ENCODE measurements around the gene SC5D. TPM values are rescaled to one million over a fixed set of nuclear protein-coding genes. Genes with fewer than 3 reads are reported as not detected.

SC5D gene
- total RNA-seq, 1 experiment from 2014 or later, result 79.2 TPM

DNA sequence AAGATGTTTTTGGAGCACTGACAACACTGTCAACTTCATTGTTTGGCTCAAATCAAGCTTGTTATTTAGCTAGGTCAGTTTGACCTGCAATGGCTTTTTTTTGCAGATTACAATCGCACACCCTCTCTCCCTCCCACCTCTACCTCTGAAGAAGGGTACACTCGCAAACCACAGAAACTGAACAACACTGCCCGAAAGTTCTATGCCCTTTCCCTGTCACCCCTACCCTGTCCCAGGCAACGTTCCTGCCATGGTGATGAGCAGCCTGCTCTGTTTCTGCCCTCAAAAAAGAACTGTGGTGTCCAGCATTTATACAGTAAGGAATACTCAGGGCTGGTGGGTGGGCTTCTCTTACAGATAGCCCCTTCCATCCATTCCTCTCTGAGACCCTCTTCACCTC is 33.7 kb downstream of the SC5D start (continued):
- TF ChIP-seq, protein P1, sequence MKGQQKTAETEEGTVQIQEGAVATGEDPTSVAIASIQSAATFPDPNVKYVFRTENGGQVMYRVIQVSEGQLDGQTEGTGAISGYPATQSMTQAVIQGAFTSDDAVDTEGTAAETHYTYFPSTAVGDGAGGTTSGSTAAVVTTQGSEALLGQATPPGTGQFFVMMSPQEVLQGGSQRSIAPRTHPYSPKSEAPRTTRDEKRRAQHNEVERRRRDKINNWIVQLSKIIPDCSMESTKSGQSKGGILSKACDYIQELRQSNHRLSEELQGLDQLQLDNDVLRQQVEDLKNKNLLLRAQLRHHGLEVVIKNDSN (CRISPR knock-in tag; IDR thresholded peaks at IDR 0.05), result no peak
- TF ChIP-seq GABPB1 (CRISPR knock-in tag; IDR thresholded peaks at IDR 0.05), result no peak
- no peak for TF ChIP-seq ZBTB21 (CRISPR knock-in tag; IDR thresholded peaks at IDR 0.05; ENCODE audit: borderline replicate concordance)
- TF ChIP-seq, protein P2, sequence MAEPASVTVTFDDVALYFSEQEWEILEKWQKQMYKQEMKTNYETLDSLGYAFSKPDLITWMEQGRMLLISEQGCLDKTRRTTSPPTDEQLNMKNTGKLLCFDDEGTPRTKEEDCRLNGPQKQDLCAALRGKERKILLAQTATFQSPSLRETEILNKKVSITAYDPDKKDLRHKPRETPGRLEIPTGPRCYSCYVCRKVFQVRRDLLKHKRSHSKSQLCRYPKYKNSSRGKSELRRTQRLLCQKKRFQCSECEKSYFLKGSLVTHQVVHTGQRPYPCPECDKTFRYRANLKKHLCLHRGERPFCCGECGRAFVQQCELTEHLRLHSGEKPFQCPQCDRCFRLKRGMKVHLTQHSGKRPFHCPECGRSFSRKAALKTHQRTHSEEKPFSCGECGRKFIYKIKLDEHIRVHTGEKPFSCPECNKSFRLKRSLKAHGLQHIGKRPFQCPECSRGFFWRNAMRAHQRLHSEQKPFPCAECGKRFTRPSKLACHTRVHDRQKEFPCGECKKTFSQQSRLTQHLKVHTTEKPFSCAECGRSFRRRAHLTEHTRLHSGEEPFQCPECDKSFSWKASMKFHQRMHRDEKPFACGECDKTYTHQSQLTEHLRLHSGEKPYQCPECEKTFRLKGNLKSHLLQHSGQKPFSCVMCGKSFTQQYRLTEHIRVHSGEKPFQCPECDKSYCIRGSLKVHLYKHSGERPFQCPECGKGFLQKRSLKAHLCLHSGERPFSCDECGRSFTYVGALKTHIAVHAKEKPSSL (CRISPR knock-in tag; conservative IDR thresholded peaks at IDR 0.05), result no peak
- no peak for TF ChIP-seq ZNF416 (CRISPR knock-in tag; IDR thresholded peaks at IDR 0.05)
- no peak for TF ChIP-seq GRHL2 (CRISPR knock-in tag; IDR thresholded peaks at IDR 0.05; ENCODE audit: insufficient replicate concordance, severe bottlenecking)
- no peak for TF ChIP-seq ZNF423 (CRISPR knock-in tag; IDR thresholded peaks at IDR 0.05)
- TF ChIP-seq ELF4 (CRISPR knock-in tag; IDR thresholded peaks at IDR 0.05; ENCODE audit: low read depth), result no peak
- TF ChIP-seq, protein P3, sequence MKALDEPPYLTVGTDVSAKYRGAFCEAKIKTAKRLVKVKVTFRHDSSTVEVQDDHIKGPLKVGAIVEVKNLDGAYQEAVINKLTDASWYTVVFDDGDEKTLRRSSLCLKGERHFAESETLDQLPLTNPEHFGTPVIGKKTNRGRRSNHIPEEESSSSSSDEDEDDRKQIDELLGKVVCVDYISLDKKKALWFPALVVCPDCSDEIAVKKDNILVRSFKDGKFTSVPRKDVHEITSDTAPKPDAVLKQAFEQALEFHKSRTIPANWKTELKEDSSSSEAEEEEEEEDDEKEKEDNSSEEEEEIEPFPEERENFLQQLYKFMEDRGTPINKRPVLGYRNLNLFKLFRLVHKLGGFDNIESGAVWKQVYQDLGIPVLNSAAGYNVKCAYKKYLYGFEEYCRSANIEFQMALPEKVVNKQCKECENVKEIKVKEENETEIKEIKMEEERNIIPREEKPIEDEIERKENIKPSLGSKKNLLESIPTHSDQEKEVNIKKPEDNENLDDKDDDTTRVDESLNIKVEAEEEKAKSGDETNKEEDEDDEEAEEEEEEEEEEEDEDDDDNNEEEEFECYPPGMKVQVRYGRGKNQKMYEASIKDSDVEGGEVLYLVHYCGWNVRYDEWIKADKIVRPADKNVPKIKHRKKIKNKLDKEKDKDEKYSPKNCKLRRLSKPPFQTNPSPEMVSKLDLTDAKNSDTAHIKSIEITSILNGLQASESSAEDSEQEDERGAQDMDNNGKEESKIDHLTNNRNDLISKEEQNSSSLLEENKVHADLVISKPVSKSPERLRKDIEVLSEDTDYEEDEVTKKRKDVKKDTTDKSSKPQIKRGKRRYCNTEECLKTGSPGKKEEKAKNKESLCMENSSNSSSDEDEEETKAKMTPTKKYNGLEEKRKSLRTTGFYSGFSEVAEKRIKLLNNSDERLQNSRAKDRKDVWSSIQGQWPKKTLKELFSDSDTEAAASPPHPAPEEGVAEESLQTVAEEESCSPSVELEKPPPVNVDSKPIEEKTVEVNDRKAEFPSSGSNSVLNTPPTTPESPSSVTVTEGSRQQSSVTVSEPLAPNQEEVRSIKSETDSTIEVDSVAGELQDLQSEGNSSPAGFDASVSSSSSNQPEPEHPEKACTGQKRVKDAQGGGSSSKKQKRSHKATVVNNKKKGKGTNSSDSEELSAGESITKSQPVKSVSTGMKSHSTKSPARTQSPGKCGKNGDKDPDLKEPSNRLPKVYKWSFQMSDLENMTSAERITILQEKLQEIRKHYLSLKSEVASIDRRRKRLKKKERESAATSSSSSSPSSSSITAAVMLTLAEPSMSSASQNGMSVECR (CRISPR knock-in tag; IDR thresholded peaks at IDR 0.05; ENCODE audit: borderline replicate concordance), result no peak
- TF ChIP-seq ZNF396 (CRISPR knock-in tag; IDR thresholded peaks at IDR 0.05; ENCODE audit: borderline replicate concordance), result no peak
- TF ChIP-seq, protein P4, sequence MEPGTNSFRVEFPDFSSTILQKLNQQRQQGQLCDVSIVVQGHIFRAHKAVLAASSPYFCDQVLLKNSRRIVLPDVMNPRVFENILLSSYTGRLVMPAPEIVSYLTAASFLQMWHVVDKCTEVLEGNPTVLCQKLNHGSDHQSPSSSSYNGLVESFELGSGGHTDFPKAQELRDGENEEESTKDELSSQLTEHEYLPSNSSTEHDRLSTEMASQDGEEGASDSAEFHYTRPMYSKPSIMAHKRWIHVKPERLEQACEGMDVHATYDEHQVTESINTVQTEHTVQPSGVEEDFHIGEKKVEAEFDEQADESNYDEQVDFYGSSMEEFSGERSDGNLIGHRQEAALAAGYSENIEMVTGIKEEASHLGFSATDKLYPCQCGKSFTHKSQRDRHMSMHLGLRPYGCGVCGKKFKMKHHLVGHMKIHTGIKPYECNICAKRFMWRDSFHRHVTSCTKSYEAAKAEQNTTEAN (CRISPR knock-in tag; IDR thresholded peaks at IDR 0.05), result no peak
- TF ChIP-seq, protein P5, sequence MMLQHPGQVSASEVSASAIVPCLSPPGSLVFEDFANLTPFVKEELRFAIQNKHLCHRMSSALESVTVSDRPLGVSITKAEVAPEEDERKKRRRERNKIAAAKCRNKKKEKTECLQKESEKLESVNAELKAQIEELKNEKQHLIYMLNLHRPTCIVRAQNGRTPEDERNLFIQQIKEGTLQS (CRISPR knock-in tag; conservative IDR thresholded peaks at IDR 0.05), result no peak

DNA sequence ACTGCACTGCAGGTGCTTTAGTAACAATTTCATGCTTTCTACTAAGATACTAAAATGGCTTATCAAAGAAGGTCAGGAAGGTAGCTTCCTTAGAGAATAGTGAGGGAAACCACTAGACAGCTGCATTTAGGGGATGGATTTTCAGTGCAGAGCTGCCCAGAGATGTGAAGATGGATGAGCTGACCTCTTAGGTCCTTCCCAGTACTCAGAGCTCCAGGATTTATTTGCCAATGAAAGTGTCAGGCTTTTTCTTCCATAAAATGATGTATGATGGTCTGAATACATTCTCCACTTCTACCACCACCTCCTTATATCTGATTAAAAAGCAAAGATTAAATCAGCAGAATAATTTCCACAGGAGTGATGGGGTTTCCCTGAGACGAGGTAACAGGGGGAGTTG is 35.0 kb downstream of the SC5D start:
- peaks cover 3% of the 10 kb centered on the region for H3K9me3 Mint-ChIP-seq
- no peak overlapping the region for H3K27ac Mint-ChIP-seq
- peaks cover 10% of the 10 kb centered on the region for H3K4me1 Mint-ChIP-seq
- ChIA-PET POLR2A (interaction anchor here (0.6 kb wide), 1 partner anchor 17 kb away, joined by 8 read pairs; no protein-coding TSS in a partner anchor), CTCF (no interaction called here)
- DNase-seq (ENCODE audit: low spot score) (no peak), ATAC-seq (no peak)
- H3K27me3 Mint-ChIP-seq (ENCODE audit: low read depth), result no peaks in the 10 kb centered on the region; the same call in 1 of the 2 replicates
- H3K4me3 Mint-ChIP-seq, result no peak overlapping the region
- no peak for TF ChIP-seq ZNF121 (CRISPR knock-in tag; IDR thresholded peaks at IDR 0.05)
- TF ChIP-seq NFE2L1 (CRISPR knock-in tag; IDR thresholded peaks at IDR 0.05), result no peak
- TF ChIP-seq ESRRA (CRISPR knock-in tag; IDR thresholded peaks at IDR 0.05; ENCODE audit: borderline replicate concordance), result no peak
- TF ChIP-seq, protein P6, sequence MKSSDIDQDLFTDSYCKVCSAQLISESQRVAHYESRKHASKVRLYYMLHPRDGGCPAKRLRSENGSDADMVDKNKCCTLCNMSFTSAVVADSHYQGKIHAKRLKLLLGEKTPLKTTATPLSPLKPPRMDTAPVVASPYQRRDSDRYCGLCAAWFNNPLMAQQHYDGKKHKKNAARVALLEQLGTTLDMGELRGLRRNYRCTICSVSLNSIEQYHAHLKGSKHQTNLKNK (CRISPR knock-in tag; IDR thresholded peaks at IDR 0.05), result no peak
- no peak for TF ChIP-seq CREM (CRISPR knock-in tag; IDR thresholded peaks at IDR 0.05)
- TF ChIP-seq, protein P1 (CRISPR knock-in tag; IDR thresholded peaks at IDR 0.05), result no peak
- H3K36me3 Mint-ChIP-seq, result no peaks in the 10 kb centered on the region
